Stomach (tissue), 9 donors: ENCODE results near the gene CXCL12. TPM values are rescaled to one million over a fixed set of nuclear protein-coding genes. Genes with fewer than 3 reads are reported as not detected.

Source experiments
- DNase-seq, 2 donors: peaks; one replicate each; pipeline versions ENCODE4 v3.0.0 to v3.0.0-alpha.2; 2013 to 2019
- H3K27ac ChIP-seq, 5 donors: fragments of 200-600 bp in 4 of 5; sonication (generic) in 4 of 5; one replicate each; pipeline ENCODE4 v1.5.1; 2013 to 2019; ENCODE audit warnings: mild to moderate bottlenecking in 1 of 5, moderate library complexity in 1 of 5
- H3K27me3 ChIP-seq, 3 donors: fragments of 200-600 bp; sonication (generic); one replicate each; pipeline ENCODE4 v1.5.1; 2017 to 2019; ENCODE audit warnings: mixed run types in 1 of 3
- H3K36me3 ChIP-seq, 4 donors: fragments of 200-600 bp; sonication (generic); 1 replicate in 3 of 4; 2 replicates in 1 of 4; pipeline ENCODE4 v1.5.1; 2016 to 2019
- H3K4me1 ChIP-seq, 4 donors: fragments of 200-600 bp; sonication (generic); one replicate each; pipeline ENCODE4 v1.5.1; 2016 to 2019
- H3K4me3 ChIP-seq, 4 donors: fragments of 200-600 bp; sonication (generic) in 3 of 4; one replicate each; pipeline ENCODE4 v1.5.1; 2016 to 2019; ENCODE audit warnings: mild to moderate bottlenecking in 1 of 4
- H3K9me3 ChIP-seq, 4 donors: fragments of 200-600 bp; sonication (generic); one replicate each; pipeline ENCODE4 v1.5.1; 2016 to 2019
- CTCF ChIP-seq, 7 experiments: fragments of 450-650 bp in 4 of 7; fragments of 200-600 bp in 3 of 7; sonication (generic) in 3 of 7; IDR thresholded peaks; one replicate each; pipeline ENCODE4 v1.5.1; 2016 to 2019; ENCODE audit warnings: antibody characterized with exemption in 7 of 7, control low read depth in 2 of 7, mild to moderate bottlenecking in 1 of 7
- EP300 ChIP-seq: sonication (generic); formaldehyde crosslinking; IDR thresholded peaks from one replicate; pipeline ENCODE4 v1.6.1; 2017; ENCODE audit warnings: antibody characterized with exemption
- POLR2A ChIP-seq, 4 donors: fragments of 450-650 bp; IDR thresholded peaks; one replicate each; pipeline ENCODE4 v1.6.1; 2016; ENCODE audit warnings: antibody characterized with exemption in 4 of 4, control low read depth in 2 of 4, mild to moderate bottlenecking in 1 of 4, moderate library complexity in 1 of 4
- POLR2AphosphoS5 ChIP-seq, 3 donors: sonication (generic); formaldehyde crosslinking; IDR thresholded peaks; one replicate each; pipeline ENCODE4 v1.6.1; 2016; ENCODE audit warnings: antibody characterized with exemption in 3 of 3
- WGBS, 5 donors: extraction: QIAGEN DNeasy Blood & Tissue Kit in 3 of 5; methylation state at CpG; one replicate each; pipeline versions ENCODE4 v1.1.5 to v1.1.7; 2013 to 2018; 5-methylcytosine and 5-hydroxymethylcytosine counted together
- intact Hi-C: fragments of 100-400 bp; cut with DNase I; formaldehyde crosslinking; loops from one replicate; pipeline ENCODE4 v1.15.1; 2023; ENCODE audit warnings: low total_unique reads
- polyA plus RNA-seq, 3 donors: library from polyadenylated mRNA; stranded (reverse); fragments of 200-250 nt; gene quantifications; one replicate each; pipeline ENCODE4 v1.2.3, GENCODE V29; 2013
- total RNA-seq, 5 donors: library from RNA; depleted of rRNA; stranded (reverse); fragments of >200 nt; gene quantifications; one replicate each; pipeline versions ENCODE4 v1.1.0 to v1.2.3, GENCODE V29; 2014 to 2016
- donor health status: healthy with polysubstance abuse.
- donor health status: Bipolar disorder and iron deficiency.
- donor health status: healthy.

CXCL12 gene
- total and polyA plus RNA-seq, 8 donors = 5.8 to 52.3 (median 12.9) TPM

GRCh38 chr10:44400541-44400940 lies 15.6 kb upstream of the CXCL12 start:
- intact Hi-C loops = no loop called here
- 24 to 44% (median 33%) methylated on average over 4 of the region's 4 CpGs for WGBS, 5 donors
- TF ChIP-seq EP300 (no peak), CTCF (IDR thresholded peaks at IDR 0.05) (no peak), POLR2A (IDR thresholded peaks at IDR 0.05) (no peak), POLR2AphosphoS5 (IDR thresholded peaks at IDR 0.05) (no peak)
- no peaks in the 10 kb centered on the region for H3K36me3 ChIP-seq
- peaks cover 0 to 32% (median 0%) of the 10 kb centered on the region in 3 donors for H3K27me3 ChIP-seq
- no peak overlapping the region for H3K4me3 ChIP-seq
- no peak overlapping the region for H3K27ac ChIP-seq
- DNase-seq = no peak
- peaks cover 0 to 4% (median 0%) of the 10 kb centered on the region in 4 donors for H3K9me3 ChIP-seq
- no peaks in the 10 kb centered on the region for H3K4me1 ChIP-seq

- H3K27me3 ChIP-seq = peaks cover 0 to 34% (median 0%) of the 10 kb centered on the region in 3 donors
- H3K4me3 ChIP-seq = no peak overlapping the region
- no peak for DNase-seq
- no peak for TF ChIP-seq POLR2A (IDR thresholded peaks at IDR 0.05)
- TF ChIP-seq EP300 = no peak
- no peak for TF ChIP-seq CTCF (IDR thresholded peaks at IDR 0.05)
- TF ChIP-seq POLR2AphosphoS5 (IDR thresholded peaks at IDR 0.05) = no peak
- H3K4me1 ChIP-seq = no peaks in the 10 kb centered on the region
- H3K27ac ChIP-seq = no peak overlapping the region
- intact Hi-C loops = loop anchor here (10.0 kb wide), 1 partner anchor 455 kb away; no protein-coding TSS in a partner anchor
- no peaks in the 10 kb centered on the region for H3K9me3 ChIP-seq
- H3K36me3 ChIP-seq = no peaks in the 10 kb centered on the region
- WGBS, 5 donors = 65 to 75% (median 69%) methylated on average over 6 of the region's 6 CpGs
Observed at GRCh38 chr10:44399659-44400451, 15.0 kb upstream of the CXCL12 start.

GRCh38 chr10:44398747-44399658 lies 14.1 kb upstream of the CXCL12 start:
- intact Hi-C loops = loop anchor here (10.0 kb wide), 1 partner anchor 456 kb away; no protein-coding TSS in a partner anchor
- H3K27me3 ChIP-seq = peaks cover 0 to 41% (median 0%) of the 10 kb centered on the region in 3 donors
- no peak overlapping the region for H3K27ac ChIP-seq
- no peaks in the 10 kb centered on the region for H3K4me1 ChIP-seq
- no peak overlapping the region for H3K4me3 ChIP-seq
- no peaks in the 10 kb centered on the region for H3K36me3 ChIP-seq
- no peak for DNase-seq
- no peaks in the 10 kb centered on the region for H3K9me3 ChIP-seq
- WGBS, 5 donors = 47 to 64% (median 62%) methylated on average over 15 of the region's 15 CpGs
- TF ChIP-seq CTCF (IDR thresholded peaks at IDR 0.05) = no peak

- Histone ChIP-seq H3K9me3 (no peaks in the 10 kb centered on the region), H3K27me3 (peaks cover 0 to 41% (median 0%) of the 10 kb centered on the region in 3 donors), H3K27ac (no peak overlapping the region), H3K36me3 (no peaks in the 10 kb centered on the region), H3K4me3 (no peak overlapping the region), H3K4me1 (no peaks in the 10 kb centered on the region)
- no peak for DNase-seq
- intact Hi-C loops = loop anchor here (10.0 kb wide), 1 partner anchor 457 kb away; no protein-coding TSS in a partner anchor
- TF ChIP-seq CTCF (IDR thresholded peaks at IDR 0.05) (no peak), POLR2A (IDR thresholded peaks at IDR 0.05) (no peak), EP300 (no peak), POLR2AphosphoS5 (IDR thresholded peaks at IDR 0.05) (no peak)
- WGBS, 5 donors = 44 to 63% (median 52%) methylated on average over 7 of the region's 7 CpGs
Observed at GRCh38 chr10:44398271-44398670, 13.4 kb upstream of the CXCL12 start.
